HepG2 (cell line): ENCODE results near the gene AP1M1. TPM values are rescaled to one million over a fixed set of nuclear protein-coding genes. Genes with fewer than 3 reads are reported as not detected.

Source experiments
- BRF2 ChIP-seq: sonication (generic); formaldehyde crosslinking; IDR thresholded peaks from 2 replicates; pipeline ENCODE4 v1.8.1; 2022; ENCODE audit warnings: mild to moderate bottlenecking, missing genetic modification reagents
- DNMT1 ChIP-seq: sonication (generic); formaldehyde crosslinking; IDR thresholded peaks from 2 replicates; pipeline ENCODE4 v1.5.1; 2020; ENCODE audit warnings: mild to moderate bottlenecking, missing genetic modification reagents
- FIP1L1 ChIP-seq: fragments of 200-400 bp; formaldehyde crosslinking; IDR thresholded peaks from 2 replicates; pipeline ENCODE4 v1.6.1; 2018; ENCODE audit warnings: low read depth, mild to moderate bottlenecking, low read length, moderate library complexity, borderline replicate concordance; ENCODE audit not compliant: insufficient read depth
- FOXP1 ChIP-seq, 2 experiments: fragments of 450-650 bp in 1 of 2; IDR thresholded peaks; 2 replicates each; pipeline ENCODE4 v1.6.1; 2017 to 2018; ENCODE audit warnings: antibody characterized with exemption in 1 of 2
- GATAD1 ChIP-seq: IDR thresholded peaks from 2 replicates; pipeline ENCODE4 v1.6.1; 2016; ENCODE audit warnings: missing genetic modification reagents, missing compliant biosample characterization
- GTF2F1 ChIP-seq: fragments of 150-350 bp; IDR thresholded peaks from 2 replicates; pipeline ENCODE4 v1.6.1; 2014; ENCODE audit warnings: low read length
- KAT8 ChIP-seq: IDR thresholded peaks from 2 replicates; pipeline ENCODE4 v1.6.1; 2016; ENCODE audit warnings: missing genetic modification reagents, missing compliant biosample characterization
- MLXIP ChIP-seq: sonication (generic); formaldehyde crosslinking; IDR thresholded peaks from 2 replicates; pipeline ENCODE4 v1.9.0; 2021; ENCODE audit warnings: missing genetic modification reagents, borderline replicate concordance
- NCOA1 ChIP-seq: sonication (generic); formaldehyde crosslinking; IDR thresholded peaks from 2 replicates; pipeline ENCODE4 v1.9.0; 2021; ENCODE audit warnings: missing genetic modification reagents
- STAT6 ChIP-seq: sonication (generic); formaldehyde crosslinking; IDR thresholded peaks from 2 replicates; pipeline ENCODE4 v1.4.0; 2020; ENCODE audit warnings: missing genetic modification reagents, mild to moderate bottlenecking, borderline replicate concordance
- TOPORS ChIP-seq: sonication (generic); formaldehyde crosslinking; IDR thresholded peaks from 2 replicates; pipeline ENCODE4 v1.8.0; 2023; ENCODE audit warnings: mild to moderate bottlenecking, missing genetic modification reagents
- ZNF280B ChIP-seq: sonication (generic); formaldehyde crosslinking; IDR thresholded peaks from 2 replicates; pipeline ENCODE4 v1.5.0; 2020; ENCODE audit warnings: missing genetic modification reagents, mild to moderate bottlenecking, borderline replicate concordance
- ZNF777 ChIP-seq: sonication (generic); formaldehyde crosslinking; IDR thresholded peaks from 2 replicates; pipeline ENCODE4 v1.4.0; 2020; ENCODE audit warnings: missing genetic modification reagents
- ZNF782 ChIP-seq: sonication (generic); formaldehyde crosslinking; IDR thresholded peaks from 2 replicates; pipeline ENCODE4 v1.4.0; 2020; ENCODE audit warnings: missing genetic modification reagents, mild to moderate bottlenecking, borderline replicate concordance
- polyA plus RNA-seq, 8 experiments: library from polyadenylated mRNA; depleted of rRNA in 3 of 8; stranded (reverse) in 7 of 8; unstranded in 1 of 8; fragments of >200 nt; fragmentation: Illumina TruSeq in 4 of 8; extraction: Trizol in 4 of 8; gene quantifications; 2 replicates each; pipeline versions ENCODE4 v1.2.1 to v1.2.3, GENCODE V29; 2011 to 2016; ENCODE audit warnings: low read depth in 4 of 8, missing spikeins in 1 of 8, mixed read lengths in 1 of 8; ENCODE audit not compliant: insufficient read depth in 1 of 8
- total RNA-seq, 5 experiments: library from RNA; depleted of rRNA; stranded (reverse); fragments of >200 nt; fragmentation: Illumina TruSeq; extraction: Trizol; gene quantifications; 2 replicates each; pipeline ENCODE4 v1.2.3, GENCODE V29; 2016; ENCODE audit warnings: low read depth in 1 of 5
- TF ChIP-seq, protein P1 (sequence below): sonication (generic); formaldehyde crosslinking; IDR thresholded peaks from 2 replicates; pipeline ENCODE4 v1.5.1; 2020; ENCODE audit warnings: mild to moderate bottlenecking, missing genetic modification reagents, moderate library complexity
- TF ChIP-seq, protein P2 (sequence below): IDR thresholded peaks from 2 replicates; pipeline ENCODE4 v1.6.1; 2018; ENCODE audit warnings: missing genetic modification reagents, mild to moderate bottlenecking, missing compliant biosample characterization

Gene AP1M1
- total and polyA plus RNA-seq, 2 of the 13 experiments (the other 11 are each of a cell fraction or from before 2014, with no cell fraction given) = 34.4 to 46.1 TPM

DNA sequence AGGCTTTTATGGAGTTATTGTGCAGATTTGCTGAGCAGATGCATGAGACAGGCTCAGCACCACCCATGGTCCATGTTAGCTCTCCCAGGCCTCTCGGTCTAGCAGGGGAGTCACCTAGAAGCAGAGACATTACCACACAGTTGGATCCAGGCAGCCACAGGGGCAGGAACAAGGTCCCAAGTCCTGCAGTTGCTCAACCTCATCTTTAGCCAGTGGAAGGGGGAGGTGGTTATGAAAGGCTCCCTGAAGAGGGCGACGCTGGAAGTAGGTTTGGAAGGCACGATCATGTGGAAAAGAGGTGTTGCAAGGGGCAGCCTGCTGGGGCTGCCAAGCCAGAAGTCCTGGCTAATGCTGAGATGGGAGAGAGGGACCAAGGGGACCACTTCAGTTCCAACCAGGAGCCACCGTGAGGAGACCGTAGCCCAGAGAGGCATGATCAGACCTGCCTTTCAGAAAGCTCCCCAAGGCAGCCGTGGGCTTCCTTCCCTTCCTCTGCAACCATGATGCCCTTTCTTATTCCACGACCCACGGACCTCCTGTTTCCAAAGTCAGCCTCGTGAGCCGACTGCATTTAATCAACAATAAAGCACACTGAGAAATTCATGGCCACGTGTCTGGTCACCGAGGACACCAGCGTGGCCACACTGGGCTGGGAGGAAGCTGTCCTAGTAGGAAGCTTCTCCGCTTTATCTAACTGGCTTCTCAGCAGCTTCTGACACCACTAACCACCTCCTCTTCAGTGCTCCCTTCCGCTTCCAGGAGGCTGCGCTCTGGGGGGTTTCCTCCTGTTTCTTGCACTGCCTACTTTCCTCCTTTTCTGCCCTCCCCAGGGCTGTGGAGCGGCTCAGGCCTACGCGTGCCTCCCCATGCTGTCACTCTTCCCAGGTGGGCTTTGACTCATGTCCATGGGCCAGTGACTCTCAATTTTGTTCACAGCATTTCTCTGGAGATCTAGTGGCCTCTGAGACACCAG is 2.6 kb downstream of the AP1M1 start (continued):
- no peak for TF ChIP-seq MLXIP
- TF ChIP-seq ZNF777 (CRISPR knock-in tag) = no peak
- 0 out of 2 replicates have a peak, but pooled peaks have one; percentile 62 for TF ChIP-seq STAT6 (CRISPR knock-in tag)
- peak; percentile 29; the same call in 1 of the 2 replicates for TF ChIP-seq NCOA1 (CRISPR knock-in tag)
- TF ChIP-seq GTF2F1 = 0 out of 2 replicates have a peak, but pooled peaks have one; percentile 52
- no peak for TF ChIP-seq DNMT1 (CRISPR knock-in tag)
- no peak for TF ChIP-seq ZNF782
- TF ChIP-seq BRF2 (CRISPR knock-in tag) = no peak
- TF ChIP-seq FOXP1 (IDR thresholded peaks at IDR 0.05) = no peak
- TF ChIP-seq FOXP1 (CRISPR knock-in tag; IDR thresholded peaks at IDR 0.05) = peak; percentile 33; the same call in 1 of the 2 replicates
- TF ChIP-seq, protein P1, sequence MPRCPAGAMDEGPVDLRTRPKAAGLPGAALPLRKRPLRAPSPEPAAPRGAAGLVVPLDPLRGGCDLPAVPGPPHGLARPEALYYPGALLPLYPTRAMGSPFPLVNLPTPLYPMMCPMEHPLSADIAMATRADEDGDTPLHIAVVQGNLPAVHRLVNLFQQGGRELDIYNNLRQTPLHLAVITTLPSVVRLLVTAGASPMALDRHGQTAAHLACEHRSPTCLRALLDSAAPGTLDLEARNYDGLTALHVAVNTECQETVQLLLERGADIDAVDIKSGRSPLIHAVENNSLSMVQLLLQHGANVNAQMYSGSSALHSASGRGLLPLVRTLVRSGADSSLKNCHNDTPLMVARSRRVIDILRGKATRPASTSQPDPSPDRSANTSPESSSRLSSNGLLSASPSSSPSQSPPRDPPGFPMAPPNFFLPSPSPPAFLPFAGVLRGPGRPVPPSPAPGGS = peak; percentile 83
- 0 out of 2 replicates have a peak, but pooled peaks have one; percentile 35 for TF ChIP-seq TOPORS (CRISPR knock-in tag)
- TF ChIP-seq FIP1L1 = no peak
- no peak for TF ChIP-seq ZNF280B (CRISPR knock-in tag)
- peak; percentile 71; the same call in 1 of the 2 replicates for TF ChIP-seq KAT8
- TF ChIP-seq, protein P2, sequence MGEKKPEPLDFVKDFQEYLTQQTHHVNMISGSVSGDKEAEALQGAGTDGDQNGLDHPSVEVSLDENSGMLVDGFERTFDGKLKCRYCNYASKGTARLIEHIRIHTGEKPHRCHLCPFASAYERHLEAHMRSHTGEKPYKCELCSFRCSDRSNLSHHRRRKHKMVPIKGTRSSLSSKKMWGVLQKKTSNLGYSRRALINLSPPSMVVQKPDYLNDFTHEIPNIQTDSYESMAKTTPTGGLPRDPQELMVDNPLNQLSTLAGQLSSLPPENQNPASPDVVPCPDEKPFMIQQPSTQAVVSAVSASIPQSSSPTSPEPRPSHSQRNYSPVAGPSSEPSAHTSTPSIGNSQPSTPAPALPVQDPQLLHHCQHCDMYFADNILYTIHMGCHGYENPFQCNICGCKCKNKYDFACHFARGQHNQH (CRISPR knock-in tag) = peak; percentile 70; the same call in 1 of the 2 replicates
- peak; percentile 68; the same call in 1 of the 2 replicates for TF ChIP-seq GATAD1 (CRISPR knock-in tag)
